Stimulated activated CD4-positive, alpha-beta T cell treated with anti-CD3 and anti-CD28 coated beads, Interleukin-2, amount 100 ng/mL, for 24 hours (primary cell): Measurements from ENCODE around the gene LRRN4CL.
"Not testable (repeated sequence)": the region's sequence is repeated elsewhere in the genome, so short reads cannot be mapped to it uniquely, and the experiment has no call there.

Experiments
- DNase-seq, 2 donors: peaks; one replicate each; pipeline ENCODE4 v3.0.0-alpha.2; 2020

LRRN4CL gene

DNA sequence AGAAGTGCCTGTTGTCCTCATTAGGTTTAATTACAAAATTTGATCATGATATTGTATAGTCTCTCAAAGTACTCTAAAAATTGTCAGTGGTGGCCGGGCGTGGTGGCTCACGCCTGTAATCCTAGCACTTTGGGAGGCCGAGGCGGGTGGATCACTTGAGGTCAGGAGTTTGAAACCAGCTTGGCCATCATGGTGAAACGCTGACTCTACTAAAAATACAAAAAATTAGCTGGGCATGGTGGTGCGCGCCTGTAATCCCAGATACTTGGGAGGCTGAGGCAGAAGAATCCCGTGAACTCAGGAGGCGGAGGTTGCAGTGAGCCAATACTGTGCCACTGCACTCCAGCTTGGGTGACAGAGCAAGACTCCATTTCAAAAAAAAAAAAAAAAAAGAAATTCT lies 13.9 kb downstream of the LRRN4CL start:
- DNase-seq, result not testable (repeated sequence)

DNA sequence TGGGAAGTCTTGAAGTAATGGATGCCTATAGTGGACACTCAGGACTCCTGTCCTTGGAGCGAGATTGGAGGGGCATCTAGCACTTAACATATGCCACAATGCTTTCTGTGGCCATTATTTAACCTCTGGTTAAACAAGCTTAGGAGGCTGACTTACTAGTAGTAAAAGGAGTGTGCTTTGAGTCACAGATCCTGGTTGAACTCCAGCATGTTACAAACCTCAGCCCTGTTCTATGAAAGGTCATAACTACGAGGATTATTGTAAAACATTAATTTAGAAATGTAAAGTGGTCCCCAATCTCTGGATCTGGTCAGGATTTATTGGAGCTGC lies 16.2 kb downstream of the LRRN4CL start:
- DNase-seq, result no peak

DNA sequence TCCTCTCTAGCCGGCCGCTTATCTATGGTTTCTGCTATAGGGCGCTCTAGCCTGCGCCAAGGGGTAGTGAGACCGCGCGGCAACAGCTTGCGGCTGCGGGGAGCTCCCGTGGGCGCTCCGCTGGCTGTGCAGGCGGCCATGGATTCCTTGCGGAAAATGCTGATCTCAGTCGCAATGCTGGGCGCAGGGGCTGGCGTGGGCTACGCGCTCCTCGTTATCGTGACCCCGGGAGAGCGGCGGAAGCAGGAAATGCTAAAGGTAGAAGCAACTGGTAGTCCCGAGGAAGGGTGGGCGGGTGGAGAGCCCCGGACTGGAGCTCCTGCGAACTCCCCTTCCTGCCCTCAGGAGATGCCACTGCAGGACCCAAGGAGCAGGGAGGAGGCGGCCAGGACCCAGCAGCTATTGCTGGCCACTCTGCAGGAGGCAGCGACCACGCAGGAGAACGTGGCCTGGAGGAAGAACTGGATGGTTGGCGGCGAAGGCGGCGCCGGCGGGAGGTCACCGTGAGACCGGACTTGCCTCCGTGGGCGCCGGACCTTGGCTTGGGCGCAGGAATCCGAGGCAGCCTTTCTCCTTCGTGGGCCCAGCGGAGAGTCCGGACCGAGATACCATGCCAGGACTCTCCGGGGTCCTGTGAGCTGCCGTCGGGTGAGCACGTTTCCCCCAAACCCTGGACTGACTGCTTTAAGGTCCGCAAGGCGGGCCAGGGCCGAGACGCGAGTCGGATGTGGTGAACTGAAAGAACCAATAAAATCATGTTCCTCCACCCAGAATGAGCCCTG lies 17.5 kb downstream of the LRRN4CL start, which contains the start of the genes LBHD1 and UQCC3:
TSS of gene LBHD1 (minus strand) at position 660 of the 782 bp plus-strand sequence. CDS start 2,236 bp downstream, outside the sequence.
TSS of gene UQCC3 (plus strand) at position 66 of the 782 bp plus-strand sequence. CDS start at position 139, 73 bp downstream.
- DNase-seq, result peak; percentile 78 to 79

DNA sequence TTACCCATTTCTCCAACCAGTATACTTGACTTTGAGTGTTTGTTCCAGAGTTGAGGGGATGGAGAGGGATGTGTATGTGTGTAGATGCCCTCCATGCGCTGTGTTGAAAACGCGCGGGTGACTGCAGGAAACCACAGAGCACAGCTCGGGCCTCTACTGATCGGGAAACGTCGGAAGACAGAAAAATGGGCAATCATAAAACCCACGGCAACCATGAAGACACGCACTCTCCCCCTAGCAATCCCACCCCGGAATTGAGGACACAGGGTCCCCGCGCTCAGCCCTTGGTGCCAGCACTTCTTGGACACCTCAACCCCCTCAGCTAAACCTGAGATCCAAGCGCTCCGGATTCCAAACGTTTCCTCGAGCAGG lies 18.1 kb downstream of the LRRN4CL start:
- no peak for DNase-seq

DNA sequence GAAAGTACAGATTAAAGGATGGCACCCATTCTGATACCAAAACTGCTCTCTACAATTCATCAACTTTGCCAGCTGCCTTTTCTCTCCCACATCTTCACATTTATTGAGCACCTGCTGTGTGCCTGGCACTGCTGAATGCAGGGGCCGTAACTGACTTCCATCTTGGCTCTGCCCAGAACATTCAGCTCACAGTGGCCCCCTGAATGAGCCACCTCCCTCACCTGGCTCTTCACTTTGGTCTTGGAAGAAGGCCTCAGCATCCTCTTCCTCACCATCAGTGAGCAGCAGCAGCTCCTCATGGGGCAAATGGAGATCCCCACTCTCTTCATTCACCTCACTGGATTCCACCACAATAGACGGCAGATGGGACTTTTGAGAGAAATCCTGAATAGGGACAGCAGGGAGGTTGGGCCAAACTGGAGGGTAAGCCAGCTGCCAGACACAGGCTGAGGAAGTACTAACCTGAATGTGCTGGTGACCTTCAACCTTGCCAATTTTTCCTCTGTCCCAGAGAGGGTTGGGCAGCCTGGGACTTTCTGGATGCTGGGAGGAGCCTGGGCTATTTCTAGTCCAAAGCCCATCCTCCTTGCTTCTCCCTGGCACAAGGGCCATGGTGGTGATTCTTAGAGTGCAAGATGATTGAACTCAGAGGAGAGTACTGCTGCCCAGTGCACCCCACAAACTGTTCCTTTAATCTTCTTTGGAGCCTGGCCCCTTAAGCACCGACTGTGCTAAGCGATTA lies 19.7 kb downstream of the LRRN4CL start:
- no peak for DNase-seq

DNA sequence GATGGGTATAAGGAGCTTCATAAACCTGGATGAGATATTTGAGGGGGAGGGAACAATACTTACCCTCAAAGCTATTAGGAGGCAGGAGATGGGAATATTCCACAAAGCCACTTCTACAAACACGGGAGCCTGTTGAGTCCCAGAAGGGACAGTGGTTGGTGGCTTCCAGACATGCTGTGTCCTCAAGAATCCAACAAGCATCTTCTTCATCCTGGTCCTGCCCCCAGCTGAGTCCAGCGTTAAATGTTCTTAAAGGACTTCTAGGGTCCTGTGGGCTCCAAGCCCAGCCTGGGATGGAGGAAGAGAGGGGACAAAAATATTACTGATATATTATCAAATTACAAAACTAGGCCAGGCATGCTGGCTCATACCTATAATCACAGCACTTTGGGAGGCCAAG lies 21.9 kb downstream of the LRRN4CL start:
- no peak for DNase-seq

DNA sequence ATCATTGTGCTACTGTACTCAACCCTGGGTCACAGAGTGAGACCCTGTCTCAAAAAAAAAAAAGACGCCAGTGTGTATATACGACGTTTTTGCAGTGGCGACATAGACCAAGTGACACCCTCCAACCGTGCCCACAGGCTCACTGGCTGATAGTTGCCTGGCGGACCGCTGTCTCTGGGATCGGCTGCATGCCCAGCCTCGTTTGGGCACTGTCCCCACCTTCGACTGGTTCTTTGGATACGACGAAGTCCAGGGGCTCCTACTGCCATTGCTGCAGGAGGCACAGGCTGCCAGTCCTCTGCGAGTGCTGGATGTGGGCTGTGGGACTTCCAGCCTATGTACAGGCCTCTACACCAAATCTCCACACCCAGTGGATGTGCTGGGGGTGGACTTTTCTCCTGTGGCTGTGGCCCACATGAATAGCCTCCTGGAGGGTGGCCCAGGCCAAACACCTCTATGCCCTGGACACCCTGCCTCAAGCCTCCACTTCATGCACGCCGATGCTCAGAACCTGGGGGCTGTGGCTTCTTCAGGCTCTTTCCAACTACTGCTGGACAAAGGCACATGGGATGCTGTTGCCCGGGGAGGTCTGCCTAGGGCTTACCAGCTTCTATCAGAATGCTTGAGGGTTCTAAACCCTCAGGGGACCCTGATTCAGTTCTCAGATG lies 22.9 kb downstream of the LRRN4CL start:
- peak in 1 of 2 donors; percentile 44 for DNase-seq

DNA sequence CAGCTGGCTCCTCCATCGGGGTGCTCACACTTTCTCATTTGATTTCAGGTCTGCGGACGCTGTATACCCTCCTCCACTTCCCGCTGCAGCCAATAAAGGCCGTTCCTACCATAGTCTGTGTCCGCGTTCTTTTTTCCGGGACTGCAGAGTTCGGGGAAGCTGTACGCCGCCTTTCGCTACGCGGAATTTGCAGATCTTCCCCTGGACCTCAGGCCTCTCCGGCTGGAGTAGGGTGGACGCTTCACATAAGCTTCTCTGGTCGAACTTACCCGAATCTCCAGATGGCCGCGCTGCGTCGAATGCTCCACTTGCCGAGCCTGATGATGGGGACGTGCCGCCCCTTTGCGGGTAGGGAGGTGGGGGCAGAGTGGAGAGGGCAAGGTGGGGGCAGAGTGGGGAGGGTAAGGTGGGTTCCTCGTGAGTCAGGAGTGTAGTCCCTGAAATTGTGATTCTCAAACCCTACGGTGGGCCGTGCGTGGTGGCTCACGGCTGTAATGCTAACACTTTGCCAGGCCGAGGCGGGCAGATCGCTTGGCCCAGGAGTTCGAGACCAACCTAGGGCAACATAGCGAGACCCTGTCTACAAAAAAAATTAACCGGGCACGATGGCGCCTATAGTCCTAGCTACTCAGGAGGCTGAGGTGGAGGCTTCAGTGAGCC lies 23.6 kb downstream of the LRRN4CL start:
- peak; percentile 63 to 73 for DNase-seq

DNA sequence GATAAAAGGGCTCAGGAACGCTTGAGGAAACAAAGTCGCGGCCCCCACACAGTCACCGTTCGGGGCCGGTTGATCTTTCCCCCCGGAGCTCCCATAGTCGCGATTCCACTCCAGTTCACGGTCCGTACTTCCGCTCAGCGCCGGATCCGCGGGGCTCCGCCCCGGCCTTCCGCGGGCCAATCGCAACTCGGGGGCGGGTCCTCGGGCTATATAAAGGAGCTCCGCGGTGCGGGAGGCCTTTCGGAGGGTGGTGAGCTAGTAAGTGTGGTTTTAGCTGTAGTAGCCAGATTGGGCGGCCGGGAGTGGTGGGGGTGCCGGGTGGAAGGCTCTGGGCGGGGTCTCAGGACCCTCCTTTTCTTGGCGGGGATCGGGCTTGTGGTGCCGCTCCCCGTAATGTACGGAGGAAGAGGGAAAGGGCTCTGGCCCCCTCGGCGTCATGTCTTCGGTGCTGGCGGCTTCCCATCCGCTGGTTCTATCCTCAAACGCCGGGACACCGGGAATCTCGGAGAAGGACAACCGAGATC lies 24.2 kb downstream of the LRRN4CL start, which contains the start of the genes C11orf98 and CSKMT:
TSS of gene C11orf98 (minus strand) at position 136 of the 524 bp plus-strand sequence. CDS start at position 95, 41 bp downstream.
TSS of gene CSKMT (plus strand) at position 238 of the 524 bp plus-strand sequence. CDS start 568 bp downstream, outside the sequence.
- peak; percentile 96 to 97 for DNase-seq

DNA sequence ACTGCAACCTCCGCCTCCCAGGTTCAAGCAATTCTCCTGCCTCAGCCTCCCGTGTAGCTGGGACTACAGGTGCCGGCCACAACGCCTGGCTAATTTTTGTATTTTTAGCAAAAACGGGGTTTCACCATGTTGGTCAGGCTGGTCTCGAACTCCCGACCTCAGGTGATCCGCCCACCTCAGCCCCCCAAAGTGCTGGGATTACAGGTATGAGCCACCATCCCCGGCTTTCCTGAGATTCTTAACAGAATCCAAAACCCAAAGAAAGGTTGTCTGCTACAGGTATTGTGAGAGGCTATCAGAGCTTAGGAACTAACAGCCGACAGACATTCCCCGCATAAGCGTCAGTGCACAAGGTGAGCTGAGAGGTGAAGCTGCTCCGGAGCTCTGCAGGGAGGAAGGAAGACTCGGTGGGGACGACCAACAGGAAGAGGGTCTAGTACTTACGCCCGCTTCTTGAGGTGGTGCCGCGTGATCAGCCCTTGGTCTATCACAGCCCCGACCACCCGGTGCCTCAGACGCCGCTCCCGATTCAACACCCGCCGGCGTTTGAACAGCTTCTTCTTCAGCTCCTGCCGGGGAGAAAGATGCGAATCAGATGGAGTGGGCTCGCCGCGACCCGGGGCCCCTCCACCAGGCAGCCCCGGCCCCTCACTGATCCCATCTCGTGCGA lies 24.8 kb downstream of the LRRN4CL start:
- DNase-seq, result peak; percentile 59 to 62

DNA sequence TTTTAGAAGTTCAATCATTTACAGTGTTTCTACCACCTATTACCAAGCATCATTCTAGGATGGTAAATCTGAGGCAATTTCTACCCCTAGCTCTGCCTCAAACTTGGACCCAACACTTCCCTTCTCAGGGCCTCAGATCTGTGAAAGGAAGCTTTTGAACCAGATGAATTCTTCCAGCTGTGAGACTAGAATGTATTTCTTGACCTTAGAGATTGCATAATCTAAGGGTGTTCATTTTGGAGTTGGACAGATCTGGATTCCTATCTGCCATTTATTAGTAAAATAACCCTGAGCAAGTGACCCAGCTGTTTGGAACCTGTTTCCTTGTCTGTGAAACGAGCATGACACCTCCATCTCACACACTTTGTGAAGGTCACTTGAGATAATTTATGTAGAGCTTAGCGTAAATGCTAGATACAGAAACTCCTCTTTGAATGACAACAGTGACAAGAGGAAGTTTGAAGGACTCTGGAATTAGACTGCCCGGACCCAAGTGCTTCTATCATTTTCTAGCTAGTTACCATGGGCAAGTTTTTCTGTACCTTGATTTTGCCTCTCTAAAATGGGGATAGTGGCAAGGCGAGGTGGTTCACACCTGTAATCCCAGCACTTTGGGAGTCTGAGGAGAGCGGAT lies 32.4 kb downstream of the LRRN4CL start:
- DNase-seq, result no peak

DNA sequence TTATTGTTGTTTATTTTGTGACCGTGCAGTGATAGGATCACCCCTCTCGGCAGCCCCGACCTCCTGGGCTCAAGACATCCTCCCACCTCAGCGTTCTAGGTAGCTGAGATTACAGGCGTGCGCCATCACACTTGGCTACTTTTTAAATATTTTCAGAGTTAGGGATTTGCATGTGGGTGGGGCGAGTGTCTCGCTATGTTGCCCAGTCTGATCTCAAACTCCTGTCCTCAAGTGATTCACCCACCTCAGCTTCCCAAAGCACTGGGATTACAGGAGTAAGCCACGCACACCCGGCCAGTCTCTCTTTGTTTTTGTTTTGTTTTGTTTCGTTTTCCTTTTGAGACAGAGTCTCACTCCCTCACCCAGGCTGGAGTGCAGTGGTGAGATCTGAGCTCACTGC lies 35.0 kb downstream of the LRRN4CL start:
- no peak for DNase-seq

DNA sequence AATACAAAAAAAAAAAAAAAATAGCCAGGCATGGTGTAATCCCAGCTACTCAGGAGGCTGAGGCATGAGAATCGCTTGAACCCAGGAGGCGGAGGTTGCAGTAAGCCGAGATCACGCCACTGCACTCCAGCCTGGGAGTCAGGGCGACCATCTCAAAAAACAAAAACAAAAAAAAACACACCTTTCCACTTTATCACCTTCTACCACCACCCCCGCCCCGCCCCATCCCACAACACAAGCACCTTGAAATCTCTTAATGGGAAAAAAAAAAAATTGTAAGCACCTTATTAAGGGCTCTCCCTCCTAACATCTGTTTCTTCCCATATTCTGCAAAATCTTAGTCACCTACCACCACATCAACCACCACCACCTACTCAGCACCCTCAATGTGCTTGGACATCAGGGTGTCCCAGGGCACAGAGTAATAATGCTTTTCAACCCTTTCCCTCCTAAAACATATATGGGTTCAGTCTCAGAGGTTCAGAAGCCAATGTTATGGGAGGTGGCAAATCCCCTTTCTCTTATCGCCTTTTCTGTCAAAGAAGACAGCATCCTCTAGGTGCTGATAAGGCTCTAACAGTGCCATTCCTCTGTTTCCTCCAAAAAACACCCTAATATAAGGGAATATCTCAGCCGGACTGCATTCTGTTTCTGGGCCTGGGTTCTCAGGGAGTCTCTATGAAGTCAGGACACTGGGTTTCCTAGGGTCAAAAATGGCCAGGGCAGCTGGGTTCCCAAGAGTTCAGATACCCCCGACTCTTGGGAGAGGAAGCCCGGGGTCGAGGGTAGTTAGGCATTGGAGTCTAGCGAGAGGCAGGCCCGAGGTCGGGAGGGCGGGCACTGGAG lies 36.9 kb downstream of the LRRN4CL start:
- no peak for DNase-seq

DNA sequence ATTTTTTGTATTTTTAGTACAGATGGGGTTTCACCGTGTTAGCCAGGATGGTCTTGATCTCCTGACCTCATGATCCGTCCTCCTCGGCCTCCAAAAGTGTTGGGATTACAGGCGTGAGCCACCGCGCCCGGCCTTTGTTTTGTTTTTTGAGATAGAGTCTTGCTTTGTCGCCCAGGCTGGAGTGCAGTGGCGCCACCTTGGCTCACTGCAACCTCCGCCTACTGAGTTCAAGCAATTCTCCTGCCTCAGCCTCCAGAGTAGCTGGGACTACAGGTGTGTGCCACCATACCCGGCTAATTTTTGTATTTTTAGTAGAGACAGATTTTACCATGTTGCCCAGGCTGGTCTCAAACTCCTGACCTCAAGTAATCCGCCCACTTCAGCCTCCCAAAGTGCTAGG lies 39.0 kb downstream of the LRRN4CL start:
- DNase-seq, result not testable (repeated sequence)

DNA sequence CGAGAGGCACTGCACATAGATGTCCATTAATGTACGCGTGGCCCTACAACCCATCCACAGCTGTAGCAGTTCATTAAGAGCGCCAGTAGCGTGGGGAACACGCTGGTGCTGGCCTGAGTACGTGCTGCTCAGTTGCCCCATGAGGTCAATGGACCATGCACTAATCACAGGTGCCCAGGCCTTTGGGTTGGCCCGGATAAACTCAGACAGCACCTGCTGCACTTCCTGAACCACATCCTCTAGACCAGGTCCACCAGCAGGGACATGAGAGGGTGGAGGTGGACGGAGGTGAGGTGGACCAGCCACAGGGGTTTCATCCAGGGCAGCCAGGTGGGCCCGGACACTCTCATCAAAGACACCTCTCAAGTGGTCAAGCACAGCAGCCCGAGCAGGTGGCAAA lies 39.8 kb downstream of the LRRN4CL start:
- no peak for DNase-seq

DNA sequence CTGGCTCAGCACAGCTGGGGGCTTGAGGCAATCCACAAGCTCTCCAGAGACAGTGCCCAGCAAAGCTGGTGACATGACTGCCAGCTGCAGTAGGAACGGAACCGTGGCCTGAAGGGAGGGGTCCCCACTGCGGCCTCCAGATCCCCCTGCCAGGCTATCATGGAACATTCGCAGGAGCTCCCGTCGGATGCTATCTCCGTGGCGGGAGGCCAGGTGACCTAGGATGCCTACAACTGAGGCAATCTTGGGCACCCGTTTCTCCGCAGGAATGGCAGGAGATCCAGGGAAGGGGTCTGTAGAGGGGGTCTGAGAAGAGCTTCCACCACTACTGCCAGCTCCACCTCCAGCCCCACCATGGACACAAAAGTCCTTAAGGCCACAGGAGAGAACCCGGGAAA lies 40.4 kb downstream of the LRRN4CL start:
- no peak for DNase-seq

DNA sequence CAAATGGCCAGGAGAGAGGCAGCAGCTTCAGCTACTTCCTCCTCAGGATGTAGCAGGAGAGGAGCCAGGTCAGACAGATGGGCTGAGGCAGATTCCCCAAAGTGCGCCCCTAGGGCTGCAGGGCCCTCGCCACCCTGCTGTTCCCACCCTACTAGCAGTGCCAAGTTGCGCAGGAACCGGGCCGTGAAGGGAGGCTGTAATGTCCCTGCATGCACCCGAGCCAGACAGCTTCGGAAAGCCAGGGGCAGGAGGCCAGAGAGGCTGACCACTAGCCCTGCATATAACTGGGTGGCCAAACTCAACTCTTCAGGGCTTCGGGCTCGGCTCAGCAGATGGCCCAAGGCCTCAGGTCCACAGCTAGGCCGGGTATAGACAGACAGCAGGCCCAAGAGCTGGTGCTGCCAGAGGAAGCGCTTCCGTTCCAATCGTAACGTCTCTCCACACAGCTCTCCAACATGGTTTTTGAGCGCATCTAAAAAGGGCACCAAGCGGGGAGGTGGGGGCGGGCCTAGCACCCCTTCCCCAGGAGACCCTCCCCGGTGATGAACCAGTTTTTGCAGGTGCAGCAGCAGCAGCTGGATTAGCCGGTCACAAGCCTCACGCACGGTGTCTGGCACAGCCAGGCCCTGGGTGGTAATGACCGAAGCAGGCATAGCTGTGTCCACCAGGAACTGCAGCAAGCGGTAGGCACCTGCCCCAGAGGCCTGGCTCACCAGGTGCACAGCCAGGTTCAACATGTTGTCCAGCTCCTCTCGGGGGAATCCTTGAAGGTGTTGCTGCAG lies 41.0 kb downstream of the LRRN4CL start:
- no peak for DNase-seq

DNA sequence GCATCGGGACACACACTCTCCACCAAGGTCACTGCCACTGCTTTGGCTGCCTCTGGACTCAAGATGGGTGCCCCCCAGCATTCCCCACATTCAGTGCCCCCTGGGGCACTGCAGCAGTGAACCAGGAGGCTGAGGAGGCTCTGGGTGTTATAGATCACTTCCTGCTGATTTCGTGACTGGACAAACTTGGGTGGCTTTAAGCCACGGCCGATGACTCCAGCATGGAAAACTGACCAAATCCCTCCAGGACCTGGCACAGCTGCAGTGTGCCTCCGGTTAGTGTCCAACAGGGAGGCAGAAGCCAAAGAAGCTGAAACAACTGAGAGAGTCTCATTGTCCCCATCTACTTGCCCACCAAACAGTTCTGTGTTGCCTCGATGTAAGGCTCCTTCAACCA lies 41.7 kb downstream of the LRRN4CL start:
- DNase-seq, result no peak

DNA sequence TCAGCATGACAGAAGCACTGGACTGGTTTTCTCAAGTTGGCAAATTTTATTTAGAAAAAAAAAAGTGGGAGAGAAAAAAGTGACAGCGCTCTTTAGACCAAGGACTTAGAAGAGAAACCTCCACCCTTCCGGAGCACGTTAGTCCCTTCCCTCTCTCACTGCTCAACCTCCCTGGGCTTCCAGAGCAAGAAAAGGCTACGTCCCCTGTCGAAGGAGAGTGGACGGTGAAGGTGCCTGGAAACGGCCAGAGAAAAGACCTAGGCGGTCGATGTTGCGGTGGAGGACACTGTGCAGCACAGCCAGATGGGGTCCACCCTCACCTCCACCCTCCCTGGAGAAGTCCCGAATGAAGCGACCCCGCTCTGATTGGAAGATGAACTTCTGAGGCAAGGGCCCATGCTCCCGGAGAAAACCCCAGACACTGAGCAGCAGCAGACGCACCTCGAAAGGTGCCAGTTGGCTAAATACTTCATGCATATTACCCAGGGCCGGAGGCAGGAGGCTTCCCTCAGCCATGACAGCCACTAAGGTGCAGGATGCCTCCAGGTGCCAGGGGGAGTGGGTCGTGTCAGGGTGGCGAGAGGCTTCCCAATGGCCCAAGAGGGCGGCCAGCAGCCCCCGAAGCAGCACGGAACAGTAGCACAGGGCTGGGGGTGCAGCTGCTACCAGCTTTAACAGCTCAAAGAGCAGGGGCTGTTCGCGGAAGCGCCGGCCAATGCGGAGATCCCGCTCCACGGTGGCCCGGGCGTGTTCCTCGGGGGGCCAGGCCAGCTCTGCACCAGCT lies 42.3 kb downstream of the LRRN4CL start:
- no peak for DNase-seq
